ENCODE measurements around the gene DNMT3L.

The DNMT3L gene

DNA sequence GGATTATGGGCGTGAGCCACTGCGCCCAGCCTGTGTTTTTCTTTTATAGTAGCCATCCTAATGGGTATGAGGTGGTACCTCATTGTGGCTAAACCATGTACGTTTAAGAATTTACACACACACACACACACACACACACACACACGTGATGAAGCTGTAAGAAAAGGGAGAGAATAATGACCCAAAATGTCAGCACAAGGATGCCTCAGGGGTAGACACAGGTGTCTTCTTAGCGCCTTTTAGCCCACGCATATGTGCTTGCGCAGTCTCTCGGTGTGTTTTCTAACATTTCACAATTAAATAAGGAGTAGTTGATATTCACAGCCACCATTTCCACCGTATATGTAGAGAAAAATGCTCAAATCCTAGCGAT is 37.4 kb upstream of the DNMT3L start:
- peak overlapping the region; percentile 92 for H3K27ac Mint-ChIP-seq
- H3K27me3 Mint-ChIP-seq: no peaks in the 10 kb centered on the region
- no peak for DNase-seq (ENCODE audit: low spot score in 2 of 2)
- no peaks in the 10 kb centered on the region for H3K9me3 Mint-ChIP-seq
- no peaks in the 10 kb centered on the region for H3K36me3 Mint-ChIP-seq
- peak; percentile 4 for ATAC-seq (ENCODE audit: low read depth)
- H3K4me3 Mint-ChIP-seq: peak overlapping the region; percentile 85
- H3K4me1 Mint-ChIP-seq: peaks cover 42% of the 10 kb centered on the region

GRCh38 chr21:44298301-44298700 is 36.6 kb upstream of the DNMT3L start:
- Mint-ChIP-seq H3K4me3 (no peak overlapping the region), H3K27me3 (no peaks in the 10 kb centered on the region), H3K9me3 (no peaks in the 10 kb centered on the region), H3K27ac (peak overlapping the region; percentile 85), H3K36me3 (no peaks in the 10 kb centered on the region), H3K4me1 (peaks cover 38% of the 10 kb centered on the region)
- ATAC-seq (ENCODE audit: low read depth) (no peak), DNase-seq (ENCODE audit: low spot score in 2 of 2) (no peak)

GRCh38 chr21:44297525-44298290 is 36.0 kb upstream of the DNMT3L start:
- Mint-ChIP-seq H3K27me3 (no peaks in the 10 kb centered on the region), H3K27ac (peak overlapping the region; percentile 85), H3K9me3 (no peaks in the 10 kb centered on the region), H3K4me3 (no peak overlapping the region), H3K36me3 (no peaks in the 10 kb centered on the region), H3K4me1 (peaks cover 33% of the 10 kb centered on the region)
- peak; percentile 57 for ATAC-seq (ENCODE audit: low read depth)
- DNase-seq (ENCODE audit: low spot score in 2 of 2): peak; percentile 71 to 75

GRCh38 chr21:44296916-44297315 is 35.2 kb upstream of the DNMT3L start:
- Mint-ChIP-seq H3K4me3 (no peak overlapping the region), H3K9me3 (no peaks in the 10 kb centered on the region), H3K27ac (no peak overlapping the region), H3K27me3 (peaks cover 2% of the 10 kb centered on the region), H3K4me1 (peaks cover 30% of the 10 kb centered on the region), H3K36me3 (no peaks in the 10 kb centered on the region)
- DNase-seq (ENCODE audit: low spot score in 2 of 2) (no peak), ATAC-seq (ENCODE audit: low read depth) (no peak)

DNA sequence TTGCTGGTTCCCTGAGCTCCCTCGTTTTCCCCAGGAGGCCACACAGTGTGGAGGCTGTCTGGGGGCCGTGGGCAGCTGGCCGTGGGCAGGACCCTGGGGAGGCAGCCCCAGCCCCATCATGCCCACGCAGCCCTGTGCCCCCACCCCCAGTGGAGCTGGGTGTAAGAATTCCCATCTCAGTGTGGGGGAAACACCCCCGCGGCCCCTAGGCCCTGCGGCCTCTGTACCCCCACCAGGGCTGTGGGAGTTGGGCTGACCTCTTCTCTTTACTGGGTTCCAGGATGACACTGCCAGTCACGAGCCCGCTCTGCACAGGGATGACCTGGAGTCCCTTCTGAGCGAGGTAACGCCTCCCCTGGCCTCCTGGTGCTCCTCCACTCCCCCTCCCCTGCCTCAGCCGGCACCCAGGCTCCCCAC is 34.4 kb upstream of the DNMT3L start:
- Mint-ChIP-seq H3K4me3 (no peak overlapping the region), H3K9me3 (no peaks in the 10 kb centered on the region), H3K4me1 (peaks cover 27% of the 10 kb centered on the region), H3K27me3 (peaks cover 2% of the 10 kb centered on the region), H3K27ac (no peak overlapping the region), H3K36me3 (no peaks in the 10 kb centered on the region)
- ATAC-seq (ENCODE audit: low read depth) (no peak), DNase-seq (ENCODE audit: low spot score in 2 of 2) (no peak)

GRCh38 chr21:44295646-44296045 is 33.9 kb upstream of the DNMT3L start:
- no peak for ATAC-seq (ENCODE audit: low read depth)
- peaks cover 23% of the 10 kb centered on the region for H3K4me1 Mint-ChIP-seq
- no peaks in the 10 kb centered on the region for H3K9me3 Mint-ChIP-seq
- H3K27ac Mint-ChIP-seq: no peak overlapping the region
- H3K36me3 Mint-ChIP-seq: no peaks in the 10 kb centered on the region
- no peak for DNase-seq (ENCODE audit: low spot score in 2 of 2)
- H3K4me3 Mint-ChIP-seq: peak overlapping the region; percentile 48
- H3K27me3 Mint-ChIP-seq: peaks cover 2% of the 10 kb centered on the region

GRCh38 chr21:44295163-44295573 is 33.5 kb upstream of the DNMT3L start:
- Mint-ChIP-seq H3K27ac (no peak overlapping the region), H3K9me3 (no peaks in the 10 kb centered on the region), H3K27me3 (peaks cover 2% of the 10 kb centered on the region), H3K4me3 (peak overlapping the region; percentile 48), H3K36me3 (no peaks in the 10 kb centered on the region), H3K4me1 (peaks cover 26% of the 10 kb centered on the region)
- DNase-seq (ENCODE audit: low spot score in 2 of 2) (no peak), ATAC-seq (ENCODE audit: low read depth) (no peak)

- ATAC-seq (ENCODE audit: low read depth) (no peak), DNase-seq (ENCODE audit: low spot score in 2 of 2) (no peak)
- Mint-ChIP-seq H3K27me3 (peaks cover 2% of the 10 kb centered on the region), H3K4me1 (peaks cover 26% of the 10 kb centered on the region), H3K4me3 (no peak overlapping the region), H3K36me3 (no peaks in the 10 kb centered on the region), H3K27ac (no peak overlapping the region), H3K9me3 (no peaks in the 10 kb centered on the region)
Observed at GRCh38 chr21:44294391-44295162, 32.9 kb upstream of the DNMT3L start.

GRCh38 chr21:44293551-44294231 is 32.0 kb upstream of the DNMT3L start:
- Mint-ChIP-seq H3K4me1 (peaks cover 21% of the 10 kb centered on the region), H3K27me3 (peaks cover 2% of the 10 kb centered on the region), H3K27ac (no peak overlapping the region), H3K9me3 (no peaks in the 10 kb centered on the region), H3K36me3 (no peaks in the 10 kb centered on the region), H3K4me3 (no peak overlapping the region)
- DNase-seq (ENCODE audit: low spot score in 2 of 2): no peak
- ATAC-seq (ENCODE audit: low read depth): no peak

DNA sequence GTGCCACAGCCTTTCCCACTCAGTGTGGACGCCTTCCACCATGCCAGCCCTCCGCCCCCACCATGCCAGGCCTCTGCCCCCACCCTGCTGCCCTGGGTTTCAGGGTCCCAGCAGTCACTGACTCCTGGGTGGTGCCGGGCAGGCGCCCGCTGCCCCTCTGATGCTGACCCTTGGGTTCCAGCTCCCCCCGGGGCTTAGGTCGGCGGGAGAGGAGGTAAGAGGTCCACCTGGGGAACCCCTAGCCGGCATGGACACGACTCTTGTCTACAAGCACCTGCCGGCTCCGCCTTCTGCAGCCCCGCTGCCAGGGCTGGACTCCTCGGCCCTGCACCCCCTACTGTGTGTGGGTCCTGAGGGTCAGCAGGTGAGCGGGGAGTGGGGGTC is 31.1 kb upstream of the DNMT3L start:
- Mint-ChIP-seq H3K9me3 (no peaks in the 10 kb centered on the region), H3K27me3 (peaks cover 4% of the 10 kb centered on the region), H3K4me3 (no peak overlapping the region), H3K4me1 (peaks cover 18% of the 10 kb centered on the region), H3K27ac (no peak overlapping the region), H3K36me3 (no peaks in the 10 kb centered on the region)
- no peak for DNase-seq (ENCODE audit: low spot score in 2 of 2)
- ATAC-seq (ENCODE audit: low read depth): no peak

DNA sequence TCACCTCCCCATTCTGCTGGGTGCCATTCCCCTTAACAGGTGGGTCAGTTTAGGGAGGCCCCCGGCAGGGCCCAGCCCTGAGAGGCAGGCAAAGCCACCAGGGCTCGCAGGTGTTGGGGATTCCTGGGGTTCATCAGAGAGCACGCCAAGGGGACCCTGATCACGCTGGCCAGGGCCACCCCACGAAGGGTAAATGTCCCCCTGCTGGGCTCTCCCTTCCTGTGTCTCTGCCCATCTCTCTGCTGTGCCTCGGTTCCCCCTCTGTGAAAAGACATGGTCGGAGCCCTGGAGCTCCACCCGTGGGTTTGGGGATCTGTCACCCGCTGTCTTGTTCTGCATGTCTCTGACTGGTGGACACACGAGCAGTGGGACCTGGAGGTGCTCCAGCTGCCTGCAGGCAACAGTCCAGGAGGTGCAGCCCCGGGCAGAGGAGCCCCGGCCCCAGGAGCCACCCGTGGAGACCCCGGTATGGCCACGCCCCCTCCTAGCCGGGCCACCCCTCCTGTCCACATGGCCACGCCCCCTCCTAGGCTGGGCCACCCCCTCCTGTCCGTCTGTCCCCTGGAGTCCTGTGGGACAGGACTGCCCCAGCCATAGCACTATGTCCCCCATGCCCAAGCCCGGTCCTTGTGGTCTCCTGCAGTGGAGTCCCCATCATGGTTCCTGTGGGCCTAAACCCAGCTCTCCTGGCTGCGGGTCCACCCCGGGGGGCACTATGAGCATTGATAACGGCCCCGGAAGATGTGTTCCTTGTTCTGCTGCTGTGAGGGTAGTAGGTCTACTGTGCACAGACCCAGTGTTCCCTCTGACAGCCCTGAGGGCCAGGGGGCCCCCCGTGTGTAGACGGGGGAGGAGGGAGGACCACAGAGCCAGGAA is 30.5 kb upstream of the DNMT3L start:
- Mint-ChIP-seq H3K9me3 (no peaks in the 10 kb centered on the region), H3K4me1 (peaks cover 20% of the 10 kb centered on the region), H3K36me3 (no peaks in the 10 kb centered on the region), H3K4me3 (no peak overlapping the region), H3K27ac (no peak overlapping the region), H3K27me3 (peaks cover 6% of the 10 kb centered on the region)
- no peak for DNase-seq (ENCODE audit: low spot score in 2 of 2)
- ATAC-seq (ENCODE audit: low read depth): no peak

DNA sequence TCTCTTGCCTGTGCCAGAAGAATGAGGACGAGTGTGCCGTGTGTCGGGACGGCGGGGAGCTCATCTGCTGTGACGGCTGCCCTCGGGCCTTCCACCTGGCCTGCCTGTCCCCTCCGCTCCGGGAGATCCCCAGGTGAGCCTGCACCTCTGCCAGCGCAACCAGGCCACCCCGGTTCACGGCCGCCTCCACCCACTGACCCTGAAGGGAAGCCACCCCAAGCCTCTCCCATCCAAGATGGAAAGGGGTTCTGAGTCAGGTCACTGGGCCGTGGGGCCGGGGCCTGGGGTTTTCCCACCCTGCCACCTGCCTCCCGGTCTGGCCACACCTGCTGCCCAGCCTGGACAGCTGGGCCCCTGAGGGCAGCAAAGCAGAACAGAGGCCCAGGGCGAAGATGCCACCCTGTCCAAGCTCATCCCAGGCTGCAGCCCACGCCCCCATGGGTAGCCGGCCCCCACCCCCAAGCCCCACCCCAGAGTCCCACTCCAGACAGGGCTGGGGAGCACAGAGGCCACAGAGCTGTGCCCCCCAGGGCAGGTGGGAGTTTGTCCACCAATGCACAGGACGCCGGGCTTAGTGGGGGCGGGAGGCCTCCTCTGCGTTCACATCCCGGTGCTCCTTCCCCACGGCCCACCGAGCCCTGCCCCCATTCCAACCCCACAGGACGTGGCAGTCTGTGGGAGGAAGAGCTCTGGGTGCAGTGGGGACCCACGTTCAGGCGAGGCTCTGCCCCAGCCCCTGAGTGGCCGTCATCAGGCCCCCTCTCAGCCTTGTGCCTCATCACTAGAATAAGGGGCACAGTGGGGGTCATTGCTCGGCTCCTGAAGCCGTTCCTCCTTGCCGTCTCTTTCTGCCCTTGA is 29.6 kb upstream of the DNMT3L start:
- DNase-seq (ENCODE audit: low spot score in 2 of 2) (no peak), ATAC-seq (ENCODE audit: low read depth) (no peak)
- Mint-ChIP-seq H3K4me1 (peaks cover 20% of the 10 kb centered on the region), H3K4me3 (no peak overlapping the region), H3K27me3 (peaks cover 6% of the 10 kb centered on the region), H3K36me3 (no peaks in the 10 kb centered on the region), H3K27ac (no peak overlapping the region), H3K9me3 (no peaks in the 10 kb centered on the region)

All from memory B cell (primary cell).